K562 (cell line): ENCODE results near the gene STMND1. TPM values are rescaled to one million over a fixed set of nuclear protein-coding genes. Genes with fewer than 3 reads are reported as not detected.

Experiments used
- ATAC-seq: fragments of 200-7000 bp; cut with Tn5 transposase; 3 replicates; pipeline ENCODE4 v1.9.1; 2020; ENCODE audit warnings: moderate library complexity
- BruUV-seq: library from RNA; stranded (reverse); fragments of 400-500 nt; replicated peaks from 2 replicates; lab custom pipeline; 2021; lab: Mats Ljungman, UMichigan
- CTCF ChIA-PET: fragments of 300-600 bp; formaldehyde crosslinking; extraction: SDS; loops from one replicate; lab custom pipeline; 2021; ENCODE audit warnings: low intra/inter-chr PET ratio; lab: Yijun Ruan, JAX
- POLR2A ChIA-PET: fragments of 300-600, 350-650 bp; sonication (Branson Sonifier 250); formaldehyde crosslinking; extraction: SDS; loops from one replicate; lab custom pipeline; 2021; ENCODE audit warnings: antibody characterized with exemption, inconsistent platforms; lab: Yijun Ruan, JAX
- DNase-seq, 4 experiments: peaks; one replicate each; pipeline versions ENCODE4 v3.0.0 to v3.0.0-alpha.2; 2011 to 2018; ENCODE audit warnings: low spot score in 3 of 4, mixed read lengths in 3 of 4; ENCODE audit errors: extremely low read depth in 1 of 4
- FAIRE-seq: peaks from 2 replicates; lab custom pipeline; 2011; peaks lifted over from hg19 to GRCh38; lab: Jason Lieb, UNC
- H2AFZ ChIP-seq: 2 replicates; pipeline ENCODE4 v1.6.0; 2011; ENCODE audit warnings: low read depth, low read length, control low read depth, inconsistent platforms
- H3K27ac ChIP-seq: fragments of 200-600 bp; 3 replicates; pipeline ENCODE4 v1.8.0; 2011; ENCODE audit warnings: low read depth, mild to moderate bottlenecking, control low read depth, inconsistent platforms, low read length, moderate library complexity, mixed read lengths; ENCODE audit errors: extremely low read depth
- H3K27me3 ChIP-seq, 2 experiments: fragments of 300-600 bp in 1 of 2; 2 replicates in 1 of 2; 3 replicates in 1 of 2; pipeline versions ENCODE4 v1.6.0 to v1.8.0; 2011; ENCODE audit warnings: inconsistent platforms in 2 of 2, low read length in 2 of 2, mild to moderate bottlenecking in 1 of 2, mixed read lengths in 1 of 2, moderate library complexity in 1 of 2; ENCODE audit not compliant: control insufficient read depth in 2 of 2, insufficient read depth in 2 of 2
- H3K36me3 ChIP-seq: fragments of 300-600 bp; 3 replicates; pipeline ENCODE4 v1.8.0; 2011; ENCODE audit warnings: mild to moderate bottlenecking, low read length, inconsistent platforms; ENCODE audit not compliant: control insufficient read depth, insufficient read depth
- H3K4me1 ChIP-seq, 2 experiments: fragments of 200-600 bp in 1 of 2; replicated peaks in 1 of 2; 2 replicates in 1 of 2; 3 replicates in 1 of 2; pipeline versions ENCODE4 v1.5.1 to v1.8.0; 2011; ENCODE audit warnings: inconsistent platforms in 2 of 2, low read length in 2 of 2, mild to moderate bottlenecking in 1 of 2, mixed read lengths in 1 of 2, moderate library complexity in 1 of 2; ENCODE audit not compliant: control insufficient read depth in 2 of 2, insufficient read depth in 2 of 2
- H3K4me2 ChIP-seq: 2 replicates; pipeline ENCODE4 v1.6.1; 2011; ENCODE audit warnings: low read length, control low read depth, inconsistent platforms, mixed read lengths; ENCODE audit not compliant: insufficient read depth
- H3K4me3 ChIP-seq: fragments of 200-600 bp; sonication (generic), shearing (Covaris generic); 2 replicates; pipeline ENCODE4 v1.5.1; 2016; ENCODE audit warnings: control low read depth, inconsistent platforms
- H3K79me2 ChIP-seq: fragments of 200-600 bp; 3 replicates; pipeline ENCODE4 v1.8.0; 2011; ENCODE audit warnings: low read length, inconsistent platforms; ENCODE audit not compliant: control insufficient read depth, insufficient read depth
- H3K9ac ChIP-seq, 2 experiments: 2 replicates each; pipeline versions ENCODE4 v1.6.0 to v1.6.1; 2011; ENCODE audit warnings: low read depth in 2 of 2, low read length in 2 of 2, control low read depth in 1 of 2, inconsistent platforms in 1 of 2, mild to moderate bottlenecking in 1 of 2, mixed read lengths in 1 of 2; ENCODE audit not compliant: insufficient read depth in 1 of 2
- H3K9me1 ChIP-seq: one replicate; pipeline ENCODE4 v1.6.0; 2011; ENCODE audit warnings: inconsistent platforms, mild to moderate bottlenecking, low read length, moderate library complexity; ENCODE audit not compliant: control insufficient read depth, insufficient read depth
- H3K9me3 ChIP-seq: replicated peaks from 2 replicates; pipeline ENCODE4 v1.5.1; 2011; ENCODE audit warnings: low read depth, low read length, inconsistent platforms; ENCODE audit not compliant: control insufficient read depth, insufficient read depth
- H4K20me1 ChIP-seq: replicated peaks from 2 replicates; pipeline ENCODE4 v1.6.1; 2011; ENCODE audit warnings: low read length, inconsistent platforms, mixed read lengths; ENCODE audit not compliant: control insufficient read depth, insufficient read depth
- ARID1B ChIP-seq: fragments of 450-650 bp; IDR thresholded peaks from 2 replicates; pipeline ENCODE4 v1.6.1; 2016; ENCODE audit warnings: antibody characterized with exemption, mild to moderate bottlenecking, inconsistent platforms
- CBFA2T2 ChIP-seq: fragments of 450-650 bp; conservative IDR thresholded peaks from 2 replicates; pipeline ENCODE4 v1.6.1; 2017; ENCODE audit warnings: mild to moderate bottlenecking
- CBX8 ChIP-seq: fragments of 200-600 bp; sonication (generic); IDR thresholded peaks from 2 replicates; pipeline ENCODE4 v1.6.1; 2012; ENCODE audit warnings: borderline replicate concordance, mixed run types, low read depth, mild to moderate bottlenecking, moderate library complexity, mixed read lengths, low read length, control low read depth, inconsistent platforms; ENCODE audit not compliant: poor library complexity, severe bottlenecking; ENCODE audit errors: extremely low read depth
- HNRNPLL ChIP-seq: fragments of 200-400 bp; formaldehyde crosslinking; IDR thresholded peaks from 2 replicates; pipeline ENCODE4 v1.6.1; 2017; ENCODE audit warnings: low read length, low read depth, mild to moderate bottlenecking; ENCODE audit not compliant: poor library complexity, severe bottlenecking
- SMAD4 ChIP-seq: fragments of 250-450 bp; sonication (Bioruptor Pico); conservative IDR thresholded peaks from 2 replicates; pipeline ENCODE4 v1.8.0; 2021; ENCODE audit warnings: inconsistent platforms, mild to moderate bottlenecking, moderate library complexity
- SMARCA5 ChIP-seq: fragments of 450-650 bp; IDR thresholded peaks from 2 replicates; pipeline ENCODE4 v1.6.1; 2016
- SNRNP70 ChIP-seq: fragments of 200-400 bp; formaldehyde crosslinking; optimal IDR thresholded peaks from 2 replicates; pipeline ENCODE3; 2017; ENCODE audit warnings: low read depth, low read length
- TBL1XR1 ChIP-seq, 2 experiments: IDR thresholded peaks; 2 replicates each; pipeline ENCODE4 v1.6.1; 2012; ENCODE audit warnings: improper control_type of control experiment in 2 of 2, low read length in 2 of 2, mild to moderate bottlenecking in 1 of 2
- ZNF174 ChIP-seq: fragments of 250-450 bp; sonication (Bioruptor Pico); IDR thresholded peaks from 2 replicates; pipeline ENCODE4 v1.4.0; 2020; ENCODE audit warnings: mild to moderate bottlenecking
- WGBS: fragments of 100-300 bp; shearing (Covaris generic); methylation state at CpG from one replicate; pipeline ENCODE4 v1.1.6; 2016; ENCODE audit warnings: low coverage, mixed read lengths; ENCODE audit not compliant: insufficient coverage; ENCODE audit errors: missing lambda C conversion rate; 5-methylcytosine and 5-hydroxymethylcytosine counted together
- in situ Hi-C: fragments of 300-500 bp; cut with MboI; formaldehyde crosslinking; loops from 4 replicates; pipeline ENCODE4 v1.15.0; 2018; ENCODE audit warnings: inconsistent platforms, mixed read lengths
- intact Hi-C: fragments of 100-400 bp; cut with micrococcal nuclease; formaldehyde crosslinking; loops from 2 replicates; pipeline ENCODE4 v1.14.2; 2022
- polyA plus RNA-seq, 8 experiments: library from polyadenylated mRNA; depleted of rRNA in 4 of 8; stranded (reverse) in 5 of 8; unstranded in 3 of 8; fragments of >200 nt; fragmentation: Nextera tagmentation in 2 of 8; fragmentation: Illumina TruSeq in 1 of 8; extraction: Ambion mirVana in 2 of 8; extraction: Trizol in 1 of 8; gene quantifications; 2 replicates each; pipeline versions ENCODE4 v1.2.1 to v1.2.3, GENCODE V29; 2011 to 2014; ENCODE audit warnings: inconsistent platforms in 1 of 8, missing spikeins in 1 of 8
- total RNA-seq, 7 experiments: library from RNA; depleted of rRNA in 6 of 7; stranded (reverse); fragments of >200 nt in 6 of 7; fragmentation: Illumina TruSeq in 2 of 7; extraction: Trizol in 2 of 7; gene quantifications; 2 replicates each; pipeline versions ENCODE4 v1.2.1 to v1.2.3, GENCODE V29; 2011 to 2021; ENCODE audit warnings: low replicate concordance in 1 of 7
- TF ChIP-seq, protein P1 (sequence below): fragments of 200-800 bp; sonication (Bioruptor generic); IDR thresholded peaks from 2 replicates; pipeline ENCODE4 v1.6.1; 2016; ENCODE audit warnings: missing genetic modification characterization, missing compliant biosample characterization

The STMND1 gene
- total and polyA plus RNA-seq, 9 of the 15 experiments (the other 6 are each of a cell fraction or from before 2014, with no cell fraction given), result not detected

DNA sequence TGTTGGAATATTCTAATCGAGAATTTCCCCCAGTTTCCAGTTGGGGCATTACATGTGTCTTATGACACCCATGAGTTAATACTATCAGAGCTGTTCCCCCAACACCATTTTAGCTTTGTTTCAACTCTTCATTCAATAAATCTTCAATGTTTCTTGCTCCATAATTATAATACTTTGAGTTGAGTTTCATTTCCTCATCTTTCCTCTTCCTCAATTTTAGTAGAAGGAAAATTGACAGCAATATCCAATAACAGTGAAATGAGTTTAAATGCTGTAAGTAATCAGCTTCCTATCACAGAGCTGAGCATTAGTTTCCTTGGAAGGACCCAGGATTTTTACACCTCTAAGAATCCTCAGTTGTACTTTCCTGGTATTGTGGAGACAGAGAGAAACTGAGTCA, 1.0 kb upstream of the STMND1 start:
- BruUV-seq, result no TSS peak
- Histone ChIP-seq H2AFZ (no peak overlapping the region), H4K20me1 (no peaks in the 10 kb centered on the region), H3K9me3 (no peaks in the 10 kb centered on the region), H3K9me1 (no peaks in the 10 kb centered on the region), H3K4me1 (0 out of 5 replicates have a peak, but pooled peaks cover 0 to 3% of the 10 kb centered on the region in 2 experiments), H3K36me3 (no peaks in the 10 kb centered on the region), H3K27ac (no peak overlapping the region), H3K9ac (no peak overlapping the region), H3K4me2 (no peak overlapping the region)
- in situ Hi-C loops, result no loop called here
- no peak for DNase-seq
- ChIA-PET CTCF (no interaction called here), POLR2A (no interaction called here)
- ATAC-seq, result no peak
- intact Hi-C loops, result no loop called here
- FAIRE-seq, result no peak
- WGBS, result 0% methylated on average over 1 of the region's 1 CpG
- TF ChIP-seq ARID1B (no peak), SMARCA5 (no peak), ZNF174 (CRISPR knock-in tag) (no peak), SNRNP70 (no peak)
- TF ChIP-seq, all 486 proteins: peak for 0
- Histone ChIP-seq H3K27me3 (peaks cover under 1 to 17% of the 10 kb centered on the region in 2 experiments; a peak in 3 of 5 replicates), H3K79me2 (no peaks in the 10 kb centered on the region), H3K4me3 (no peak overlapping the region)

DNA sequence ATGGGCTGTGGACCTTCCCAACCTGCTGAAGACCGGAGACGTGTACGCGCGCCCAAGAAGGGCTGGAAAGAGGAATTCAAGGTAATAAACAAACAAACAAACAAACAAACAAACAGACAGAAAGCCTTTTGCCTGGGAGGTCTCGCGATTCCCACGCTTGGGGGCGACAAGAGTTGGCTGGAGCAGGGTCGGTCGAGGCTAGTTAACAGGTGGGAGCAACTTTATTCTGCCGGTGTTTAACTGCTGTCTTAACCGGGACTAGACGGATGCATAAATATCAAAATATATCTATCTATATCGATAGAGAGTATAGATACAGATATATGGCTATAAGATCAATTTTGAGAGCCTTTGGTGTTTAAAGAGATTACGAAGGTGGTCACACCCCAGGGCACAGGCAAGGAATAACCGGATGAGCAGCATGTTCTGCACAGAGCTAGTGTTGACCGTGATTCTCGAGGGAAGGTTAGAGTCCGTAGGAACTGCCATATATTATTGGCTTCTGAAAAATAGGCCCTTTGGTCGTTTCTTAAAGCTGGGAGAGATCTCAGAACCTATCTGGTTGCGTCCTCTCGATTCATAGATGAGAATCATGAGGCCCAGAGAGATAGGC, 514 bp downstream of the STMND1 start:
- ChIA-PET CTCF (no interaction called here), POLR2A (interaction anchor here (0.7 kb wide), 1 partner anchor 10 kb away, joined by 4 read pairs; no protein-coding TSS in a partner anchor)
- intact Hi-C loops, result no loop called here
- in situ Hi-C loops, result no loop called here
- no peaks in the 10 kb centered on the region for H3K36me3 ChIP-seq
- 0 out of 5 replicates have a peak, but pooled peaks cover 0 to 3% of the 10 kb centered on the region in 2 experiments for H3K4me1 ChIP-seq
- H3K27ac ChIP-seq, result no peak overlapping the region
- peaks cover 0 to 17% of the 10 kb centered on the region in 2 experiments; a peak in 3 of 5 replicates for H3K27me3 ChIP-seq
- no peaks in the 10 kb centered on the region for H3K79me2 ChIP-seq
- H3K4me2 ChIP-seq, result no peak overlapping the region
- FAIRE-seq (no peak), DNase-seq (no peak), ATAC-seq (no peak)
- no peaks in the 10 kb centered on the region for H3K9me3 ChIP-seq
- WGBS, result 15% methylated on average over 23 of the region's 23 CpGs
- H2AFZ ChIP-seq, result no peak overlapping the region
- no peaks in the 10 kb centered on the region for H4K20me1 ChIP-seq
- no TSS peak for BruUV-seq
- no peak overlapping the region for H3K4me3 ChIP-seq
- no peaks in the 10 kb centered on the region for H3K9me1 ChIP-seq
- H3K9ac ChIP-seq, result no peak overlapping the region
- TF ChIP-seq CBX8 (no peak), TBL1XR1 (IDR thresholded peaks at IDR 0.05; ENCODE audit: low read length in 2 of 2) (no peak), SMAD4 (CRISPR knock-in tag) (no peak), CBFA2T2 (no peak), HNRNPLL (no peak)
- TF ChIP-seq, protein P1, sequence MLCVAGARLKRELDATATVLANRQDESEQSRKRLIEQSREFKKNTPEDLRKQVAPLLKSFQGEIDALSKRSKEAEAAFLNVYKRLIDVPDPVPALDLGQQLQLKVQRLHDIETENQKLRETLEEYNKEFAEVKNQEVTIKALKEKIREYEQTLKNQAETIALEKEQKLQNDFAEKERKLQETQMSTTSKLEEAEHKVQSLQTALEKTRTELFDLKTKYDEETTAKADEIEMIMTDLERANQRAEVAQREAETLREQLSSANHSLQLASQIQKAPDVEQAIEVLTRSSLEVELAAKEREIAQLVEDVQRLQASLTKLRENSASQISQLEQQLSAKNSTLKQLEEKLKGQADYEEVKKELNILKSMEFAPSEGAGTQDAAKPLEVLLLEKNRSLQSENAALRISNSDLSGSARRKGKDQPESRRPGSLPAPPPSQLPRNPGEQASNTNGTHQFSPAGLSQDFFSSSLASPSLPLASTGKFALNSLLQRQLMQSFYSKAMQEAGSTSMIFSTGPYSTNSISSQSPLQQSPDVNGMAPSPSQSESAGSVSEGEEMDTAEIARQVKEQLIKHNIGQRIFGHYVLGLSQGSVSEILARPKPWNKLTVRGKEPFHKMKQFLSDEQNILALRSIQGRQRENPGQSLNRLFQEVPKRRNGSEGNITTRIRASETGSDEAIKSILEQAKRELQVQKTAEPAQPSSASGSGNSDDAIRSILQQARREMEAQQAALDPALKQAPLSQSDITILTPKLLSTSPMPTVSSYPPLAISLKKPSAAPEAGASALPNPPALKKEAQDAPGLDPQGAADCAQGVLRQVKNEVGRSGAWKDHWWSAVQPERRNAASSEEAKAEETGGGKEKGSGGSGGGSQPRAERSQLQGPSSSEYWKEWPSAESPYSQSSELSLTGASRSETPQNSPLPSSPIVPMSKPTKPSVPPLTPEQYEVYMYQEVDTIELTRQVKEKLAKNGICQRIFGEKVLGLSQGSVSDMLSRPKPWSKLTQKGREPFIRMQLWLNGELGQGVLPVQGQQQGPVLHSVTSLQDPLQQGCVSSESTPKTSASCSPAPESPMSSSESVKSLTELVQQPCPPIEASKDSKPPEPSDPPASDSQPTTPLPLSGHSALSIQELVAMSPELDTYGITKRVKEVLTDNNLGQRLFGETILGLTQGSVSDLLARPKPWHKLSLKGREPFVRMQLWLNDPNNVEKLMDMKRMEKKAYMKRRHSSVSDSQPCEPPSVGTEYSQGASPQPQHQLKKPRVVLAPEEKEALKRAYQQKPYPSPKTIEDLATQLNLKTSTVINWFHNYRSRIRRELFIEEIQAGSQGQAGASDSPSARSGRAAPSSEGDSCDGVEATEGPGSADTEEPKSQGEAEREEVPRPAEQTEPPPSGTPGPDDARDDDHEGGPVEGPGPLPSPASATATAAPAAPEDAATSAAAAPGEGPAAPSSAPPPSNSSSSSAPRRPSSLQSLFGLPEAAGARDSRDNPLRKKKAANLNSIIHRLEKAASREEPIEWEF, result no peak
